ENCODE data around the gene MVB12B.
A peak's percentile ranks its signal among the peaks of the same experiment; 100 is the strongest.

Gene MVB12B

GRCh38 chr9:126452106-126452505 lies 125.5 kb downstream of the MVB12B start:
- no peak for DNase-seq
- Histone ChIP-seq H3K27me3 (no peaks in the 10 kb centered on the region), H3K27ac (no peak overlapping the region), H3K4me1 (no peaks in the 10 kb centered on the region), H3K9me3 (no peaks in the 10 kb centered on the region), H3K4me3 (no peak overlapping the region), H3K36me3 (peaks cover 4 to 21% (median 4%) of the 10 kb centered on the region in 3 donors)
- no peak for TF ChIP-seq CTCF (IDR thresholded peaks at IDR 0.05)
- intact Hi-C loops (cut with DNase I; ENCODE audit: low total_unique reads), result loop anchor here (5.0 kb wide), 1 partner anchor 40 kb away; no protein-coding TSS in a partner anchor

GRCh38 chr9:126453156-126453963 lies 126.7 kb downstream of the MVB12B start:
- H3K4me1 ChIP-seq, result no peaks in the 10 kb centered on the region
- TF ChIP-seq CTCF (IDR thresholded peaks at IDR 0.05), result no peak
- DNase-seq, result peak in 1 of 2 donors; percentile 27
- H3K27me3 ChIP-seq, result no peaks in the 10 kb centered on the region
- no peak overlapping the region for H3K4me3 ChIP-seq
- H3K27ac ChIP-seq, result no peak overlapping the region
- peaks cover 4 to 21% (median 4%) of the 10 kb centered on the region in 3 donors for H3K36me3 ChIP-seq
- H3K9me3 ChIP-seq, result no peaks in the 10 kb centered on the region
- intact Hi-C loops (cut with DNase I; ENCODE audit: low total_unique reads), result loop anchor here (5.0 kb wide), 1 partner anchor 39 kb away; no protein-coding TSS in a partner anchor

GRCh38 chr9:126454215-126454614 lies 127.6 kb downstream of the MVB12B start:
- H3K4me3 ChIP-seq, result no peak overlapping the region
- intact Hi-C loops (cut with DNase I; ENCODE audit: low total_unique reads), result loop anchor here (5.0 kb wide), 1 partner anchor 38 kb away; no protein-coding TSS in a partner anchor
- peaks cover 4 to 16% (median 4%) of the 10 kb centered on the region in 3 donors for H3K36me3 ChIP-seq
- no peaks in the 10 kb centered on the region for H3K27me3 ChIP-seq
- H3K9me3 ChIP-seq, result no peaks in the 10 kb centered on the region
- TF ChIP-seq CTCF (IDR thresholded peaks at IDR 0.05), result no peak
- H3K27ac ChIP-seq, result no peak overlapping the region
- no peaks in the 10 kb centered on the region for H3K4me1 ChIP-seq
- DNase-seq, result peak in 1 of 2 donors; percentile 17

GRCh38 chr9:126454795-126455194 lies 128.2 kb downstream of the MVB12B start:
- intact Hi-C loops (cut with DNase I; ENCODE audit: low total_unique reads), result loop anchor here (5.0 kb wide), 1 partner anchor 38 kb away; no protein-coding TSS in a partner anchor
- peaks cover 4 to 16% (median 4%) of the 10 kb centered on the region in 3 donors for H3K36me3 ChIP-seq
- DNase-seq, result peak in 1 of 2 donors; percentile 35
- H3K9me3 ChIP-seq, result no peaks in the 10 kb centered on the region
- H3K27me3 ChIP-seq, result no peaks in the 10 kb centered on the region
- no peaks in the 10 kb centered on the region for H3K4me1 ChIP-seq
- H3K4me3 ChIP-seq, result no peak overlapping the region
- no peak for TF ChIP-seq CTCF (IDR thresholded peaks at IDR 0.05)
- no peak overlapping the region for H3K27ac ChIP-seq

- Histone ChIP-seq H3K4me3 (no peak overlapping the region), H3K36me3 (peaks cover 4 to 16% (median 9%) of the 10 kb centered on the region in 3 donors), H3K4me1 (no peaks in the 10 kb centered on the region), H3K27ac (no peak overlapping the region), H3K9me3 (no peaks in the 10 kb centered on the region), H3K27me3 (no peaks in the 10 kb centered on the region)
- peak in 1 of 2 donors; percentile 46 for DNase-seq
- intact Hi-C loops (cut with DNase I; ENCODE audit: low total_unique reads), result no loop called here
- no peak for TF ChIP-seq CTCF (IDR thresholded peaks at IDR 0.05)
These were observed 130.0 kb downstream of the MVB12B start for GRCh38 chr9:126456441-126457174.
